HG03135 (cell line): ENCODE measurements around the gene MYH16.
"Not testable (repeated sequence)": the region's sequence is repeated elsewhere in the genome, so short reads cannot be mapped to it uniquely, and the experiment has no call there.

Experiments
- ATAC-seq: cut with Tn5 transposase; IDR thresholded peaks from one replicate; pipeline ENCODE4 v1.9.1; 2021; ENCODE audit warnings: mild to moderate bottlenecking, moderate library complexity; ENCODE audit not compliant: unreplicated experiment

MYH16 gene

DNA sequence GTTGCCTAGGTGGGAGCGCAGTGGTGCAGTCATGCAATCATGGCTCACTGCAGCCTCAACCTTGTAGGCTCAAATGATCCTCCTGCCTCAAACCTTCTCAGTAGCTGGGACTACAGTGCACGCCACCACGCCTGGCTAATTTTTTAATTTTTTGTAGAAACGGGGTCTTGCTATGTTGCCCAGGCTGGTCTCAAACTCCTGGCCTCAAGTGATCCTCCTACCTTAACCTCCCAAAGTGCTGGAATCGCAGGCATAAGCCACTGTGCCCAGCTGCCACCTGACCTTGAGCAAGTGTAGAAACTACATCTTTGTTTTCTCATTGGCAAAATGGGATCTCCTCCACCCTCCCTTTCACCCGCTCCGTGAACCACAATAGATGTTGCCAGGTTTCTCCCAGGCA, 15.0 kb upstream of the MYH16 start:
- no peak for ATAC-seq

DNA sequence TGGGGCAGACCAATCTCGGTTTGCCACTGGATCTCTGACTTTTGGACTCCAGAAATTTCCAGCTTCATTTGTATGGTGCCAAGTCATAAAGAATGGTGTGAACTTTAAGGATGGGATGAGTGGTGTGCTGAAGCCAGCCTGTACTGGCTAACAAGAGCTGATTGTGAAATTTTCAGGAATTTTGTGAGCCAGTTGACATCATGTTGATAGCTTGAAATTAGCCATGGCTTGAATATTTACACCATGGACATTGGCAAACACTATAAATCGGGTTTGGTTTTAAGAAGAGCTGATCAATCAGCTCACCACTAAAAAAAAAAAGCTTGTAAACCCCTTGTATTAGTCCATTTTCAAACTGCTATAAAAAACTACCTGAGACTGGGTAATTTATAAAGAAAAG, 14.1 kb upstream of the MYH16 start:
- ATAC-seq, result no peak

DNA sequence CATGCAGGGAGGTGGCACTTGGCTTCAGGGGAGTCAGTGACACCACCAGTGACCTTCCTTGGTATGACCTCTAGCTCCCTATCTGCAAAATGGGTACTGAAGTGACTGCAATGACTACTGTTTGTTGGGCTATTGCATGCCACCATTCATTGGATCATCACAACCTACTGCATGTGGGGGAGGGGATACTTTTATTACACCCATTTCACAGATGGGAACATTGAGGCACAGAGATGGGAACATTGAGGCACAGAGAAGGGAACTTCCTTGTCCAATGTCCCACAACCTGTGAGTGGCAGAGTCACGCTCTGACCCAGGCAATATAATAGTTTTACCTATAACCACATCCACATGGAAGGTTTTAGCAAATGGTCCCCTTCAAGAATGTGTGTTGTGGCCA, 12.2 kb upstream of the MYH16 start:
- ATAC-seq, result no peak

DNA sequence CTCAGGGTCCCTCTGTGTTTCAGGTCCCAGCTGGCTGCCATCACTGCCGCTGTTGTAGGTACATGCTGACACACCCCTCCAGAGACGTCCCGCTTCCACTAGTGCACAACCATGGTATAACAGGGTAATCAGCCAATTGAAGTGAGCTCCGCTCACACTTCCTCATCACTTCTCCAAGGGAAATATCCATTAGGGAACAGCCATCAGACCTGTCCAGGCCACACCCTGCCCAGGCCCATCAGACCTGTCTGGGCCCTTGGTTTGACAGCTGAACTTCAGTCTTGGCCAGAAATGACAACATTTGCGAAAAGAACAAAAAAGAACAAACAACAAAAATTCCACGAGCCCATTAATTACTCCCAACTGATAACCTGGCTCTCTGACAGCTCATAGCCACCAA, 11.0 kb upstream of the MYH16 start:
- ATAC-seq, result no peak

DNA sequence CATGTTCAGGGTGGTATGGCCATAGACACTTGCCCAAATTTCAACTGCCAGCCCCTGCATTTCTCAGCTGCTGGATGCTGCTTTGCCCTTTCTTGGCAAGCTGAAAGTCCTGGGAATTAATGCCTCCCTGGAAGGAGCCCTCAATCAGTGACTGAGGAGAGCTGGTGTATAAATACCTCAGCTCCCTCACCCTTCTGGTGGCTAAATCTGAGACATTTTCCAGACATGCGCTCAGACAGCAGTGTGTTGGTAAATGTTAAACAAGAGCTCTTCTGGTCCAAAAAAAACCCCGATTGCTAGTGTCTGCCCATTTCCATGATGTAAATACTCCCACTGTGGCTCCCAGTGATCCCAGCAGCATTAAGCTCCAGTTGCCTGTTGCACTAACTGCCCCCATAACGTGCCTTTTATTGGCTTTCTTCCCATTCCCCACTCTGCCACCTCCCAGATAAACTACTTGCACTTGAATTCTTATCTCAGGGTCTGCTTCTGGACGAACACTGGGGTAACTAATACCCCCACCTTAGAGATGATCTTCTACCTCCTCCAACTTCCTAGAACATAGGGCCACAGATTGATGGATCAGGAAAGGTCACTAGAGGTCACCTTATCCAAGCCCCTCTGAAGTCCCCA, 6.7 kb upstream of the MYH16 start:
- no peak for ATAC-seq

DNA sequence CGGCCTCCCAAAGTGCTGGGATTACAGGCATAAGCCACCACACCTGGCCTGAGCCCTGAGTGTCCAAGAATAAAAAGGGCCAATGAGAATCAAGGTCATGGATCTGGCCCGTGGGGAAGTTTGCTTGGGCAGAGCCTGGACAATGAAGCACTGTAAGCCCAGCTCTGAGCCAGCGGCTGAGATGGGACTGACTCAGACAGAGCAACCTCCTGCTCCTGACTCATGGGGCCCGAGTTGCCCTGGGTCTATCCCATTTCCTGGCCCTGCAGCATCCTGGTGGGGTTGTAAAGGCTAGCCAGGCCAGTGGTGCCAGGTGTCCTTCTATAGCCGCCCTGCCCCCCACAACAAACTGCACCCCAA, 5.2 kb upstream of the MYH16 start:
- ATAC-seq, result no peak

DNA sequence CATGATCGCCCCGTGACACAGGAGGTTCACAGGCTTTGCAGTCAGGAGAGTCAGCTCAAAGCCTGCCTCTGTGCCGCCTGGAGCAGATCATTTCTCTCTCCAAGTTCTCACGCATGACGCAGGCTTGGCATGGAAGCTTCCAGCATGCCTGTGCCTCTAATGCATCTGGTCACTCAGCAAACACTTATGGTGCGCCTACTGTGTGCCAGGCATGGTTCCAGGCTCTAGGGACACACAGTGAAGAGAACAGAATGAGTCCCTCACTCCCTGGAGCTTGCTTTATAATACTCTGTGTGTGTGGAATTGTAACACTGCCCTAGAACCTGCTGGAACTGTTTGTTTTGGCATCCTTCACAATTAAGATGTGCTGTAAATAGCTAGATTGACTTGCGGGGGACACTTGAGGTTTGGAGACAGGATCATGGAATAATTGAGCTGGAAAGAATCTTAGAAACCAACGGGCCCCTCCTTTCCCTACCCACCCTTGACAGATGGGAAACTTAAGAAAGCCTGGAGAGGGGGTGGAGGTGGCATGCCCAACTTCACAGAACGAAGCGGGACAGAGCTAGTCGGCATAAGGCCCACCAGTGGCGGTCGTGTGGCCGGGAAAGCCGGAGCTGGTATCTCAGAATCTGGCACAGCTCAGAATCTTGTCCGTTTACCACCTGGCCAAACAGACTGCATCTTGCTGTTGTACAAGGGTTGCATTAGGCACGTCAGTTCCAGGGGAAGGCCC, 4.6 kb upstream of the MYH16 start:
- no peak for ATAC-seq

DNA sequence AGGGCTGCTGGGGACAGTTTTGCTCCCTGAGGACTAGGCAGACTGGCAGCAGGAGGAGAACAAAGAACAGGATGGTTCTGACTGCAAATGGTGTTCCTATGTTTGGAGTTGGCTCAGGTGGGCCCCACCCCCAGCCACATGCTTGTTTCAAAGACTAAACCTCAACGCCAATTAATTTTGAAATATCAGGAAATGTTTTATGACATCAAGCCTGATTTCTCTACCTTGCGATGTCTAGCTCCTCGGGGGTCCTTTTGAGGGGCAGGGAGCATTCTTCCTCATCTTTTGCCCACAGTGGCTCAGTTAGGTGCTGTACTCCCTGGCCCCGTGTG, 4.1 kb upstream of the MYH16 start:
- ATAC-seq, result no peak

DNA sequence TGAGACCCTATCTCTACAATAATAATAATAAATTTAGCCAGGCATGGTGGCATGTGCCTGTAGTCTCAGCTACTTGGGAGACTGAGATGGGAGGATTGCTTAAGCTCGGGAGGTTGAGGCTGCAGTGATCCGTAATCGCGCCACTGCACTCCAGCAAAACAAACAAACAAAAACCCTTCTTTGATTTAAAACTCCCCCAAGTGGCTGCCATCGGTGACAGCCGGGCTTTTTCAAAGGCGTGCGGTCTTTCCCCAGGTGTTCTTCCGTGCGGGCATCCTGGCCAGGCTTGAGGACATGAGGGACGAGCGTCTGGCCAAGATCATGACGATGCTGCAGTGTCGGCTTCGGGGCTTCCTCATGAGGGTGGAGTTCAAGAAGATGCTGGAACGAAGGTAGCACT, 1.9 kb upstream of the MYH16 start:
- no peak for ATAC-seq

DNA sequence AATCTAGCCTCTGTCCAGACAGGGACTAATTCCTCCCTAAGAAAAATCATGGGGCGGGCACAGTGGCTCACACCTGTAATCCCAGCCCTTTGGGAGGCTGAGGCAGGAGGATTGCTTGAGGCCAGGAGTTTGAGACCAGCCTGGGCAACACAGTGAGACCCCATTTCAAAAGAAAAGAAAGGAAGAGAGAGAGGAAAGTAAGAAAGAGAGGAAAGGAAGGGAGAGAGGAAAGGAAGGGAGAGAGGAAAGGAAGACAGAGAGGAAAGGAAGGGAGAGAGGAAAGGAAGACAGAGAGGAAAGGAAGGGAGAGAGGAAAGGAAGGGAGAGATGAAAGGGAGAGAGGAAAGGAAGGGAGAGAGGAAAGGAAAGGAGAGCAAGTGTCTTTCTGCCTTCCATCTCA, 922 bp downstream of the MYH16 start:
- not testable (repeated sequence) for ATAC-seq

DNA sequence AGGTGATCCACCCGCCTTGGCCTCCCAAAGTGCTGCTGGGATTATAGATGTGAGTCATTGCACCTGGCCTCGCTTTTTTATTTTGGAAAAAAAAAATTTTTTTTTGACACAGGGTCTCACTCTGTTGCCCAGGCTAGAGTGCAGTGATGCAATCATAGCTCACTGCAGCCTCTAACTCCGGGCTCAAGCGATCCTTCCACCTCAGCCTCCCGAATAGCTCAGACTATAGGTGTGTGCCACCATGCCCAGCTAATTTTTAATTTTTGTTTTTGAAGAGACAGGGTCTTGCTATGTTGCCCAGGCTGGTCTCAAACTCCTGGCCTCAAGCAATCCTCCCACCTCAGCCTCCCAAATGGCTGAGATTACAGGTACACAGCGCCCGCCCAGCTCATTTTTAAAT, 2.3 kb downstream of the MYH16 start:
- ATAC-seq, result not testable (repeated sequence)

DNA sequence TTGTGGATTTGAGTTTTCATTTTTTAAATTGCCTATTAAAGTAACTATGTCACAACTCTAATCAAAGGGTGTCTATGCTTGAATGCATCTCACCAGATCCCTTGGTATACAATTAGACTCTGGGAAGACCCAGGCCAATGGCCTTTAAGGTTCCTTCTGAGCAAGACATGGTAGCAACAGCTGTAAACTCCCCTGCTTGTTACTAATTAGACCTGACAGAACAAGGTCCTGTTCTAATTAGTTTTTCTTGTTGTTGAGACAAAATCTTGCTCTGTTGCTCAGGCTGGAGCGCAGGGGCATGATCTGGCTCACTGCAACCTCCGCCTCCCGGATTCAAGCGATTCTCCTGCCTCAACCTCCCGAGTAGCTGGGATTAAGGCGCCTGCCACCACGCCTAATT, 2.9 kb downstream of the MYH16 start:
- ATAC-seq, result no peak

DNA sequence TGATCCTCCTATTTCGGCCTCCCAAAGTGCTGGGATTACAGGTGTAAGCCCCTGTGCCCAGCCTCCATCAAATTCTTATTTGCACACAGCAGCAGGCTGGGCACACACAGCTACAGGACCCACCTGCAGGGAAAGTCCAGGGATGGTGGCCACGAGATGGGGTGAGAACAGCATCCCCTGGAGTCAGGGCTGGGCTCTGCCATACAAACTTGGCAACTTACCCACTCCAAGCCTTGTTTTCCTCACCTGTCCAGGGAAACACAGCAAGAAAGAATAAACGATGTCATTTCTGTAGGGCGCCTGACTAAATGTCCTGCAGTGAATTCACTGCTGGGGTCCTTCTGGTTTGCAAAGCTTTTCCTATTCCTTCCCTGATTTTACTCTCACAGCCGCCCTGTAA, 5.5 kb downstream of the MYH16 start:
- ATAC-seq, result no peak

DNA sequence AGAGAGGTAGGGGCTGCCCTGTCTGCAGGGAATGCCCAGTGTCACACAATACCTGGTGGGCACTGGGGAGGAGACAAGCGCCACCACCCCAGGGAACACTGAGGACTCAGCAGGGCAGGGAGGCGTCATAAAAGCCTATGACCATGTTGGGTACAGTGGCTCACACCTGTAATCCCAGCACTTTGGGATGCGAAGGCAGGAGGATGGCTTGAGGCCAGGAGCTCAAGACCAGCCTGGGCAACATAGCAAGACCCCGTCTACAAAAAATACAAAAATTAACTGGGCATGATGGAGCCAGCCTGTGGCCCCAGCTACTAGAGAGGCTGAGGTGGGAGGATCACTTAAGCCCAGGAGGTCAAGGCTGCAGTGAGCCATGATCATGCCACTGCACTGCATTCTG, 11.5 kb downstream of the MYH16 start:
- not testable (repeated sequence) for ATAC-seq

DNA sequence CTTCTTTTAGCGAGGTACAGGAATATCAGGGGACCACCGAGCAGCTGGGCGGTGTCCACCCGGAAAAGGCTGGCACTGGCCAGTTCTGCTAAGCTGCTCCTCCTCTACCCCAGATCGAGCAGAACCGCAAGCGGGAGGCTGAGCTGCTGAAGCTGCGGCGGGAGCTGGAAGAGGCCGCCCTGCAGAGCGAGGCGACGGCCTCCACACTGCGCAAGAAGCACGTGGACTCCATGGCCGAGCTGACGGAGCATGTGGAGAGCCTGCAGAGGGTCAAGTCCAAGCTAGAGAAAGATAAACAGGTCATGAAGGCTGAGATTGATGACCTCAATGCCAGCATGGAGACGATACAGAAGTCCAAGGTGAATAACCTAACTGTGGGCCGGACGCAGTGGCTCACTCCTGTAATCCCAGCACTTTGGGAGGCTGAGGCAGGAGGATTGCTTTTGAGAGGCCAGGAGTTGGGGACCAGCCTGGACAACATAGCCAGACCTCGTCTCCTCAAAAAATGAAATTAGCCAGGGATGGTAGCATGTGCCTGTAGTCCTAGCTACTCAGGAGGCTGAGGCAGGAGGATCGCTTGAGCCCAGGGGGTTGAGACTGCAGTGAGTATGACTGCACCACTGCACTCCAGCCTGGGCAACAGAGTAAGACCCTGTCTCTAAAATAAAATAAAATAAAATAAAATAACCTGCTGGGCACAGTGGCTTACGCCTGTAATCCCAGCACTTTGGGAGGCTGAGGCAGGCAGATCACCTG, 15.3 kb downstream of the MYH16 start:
- no peak for ATAC-seq

DNA sequence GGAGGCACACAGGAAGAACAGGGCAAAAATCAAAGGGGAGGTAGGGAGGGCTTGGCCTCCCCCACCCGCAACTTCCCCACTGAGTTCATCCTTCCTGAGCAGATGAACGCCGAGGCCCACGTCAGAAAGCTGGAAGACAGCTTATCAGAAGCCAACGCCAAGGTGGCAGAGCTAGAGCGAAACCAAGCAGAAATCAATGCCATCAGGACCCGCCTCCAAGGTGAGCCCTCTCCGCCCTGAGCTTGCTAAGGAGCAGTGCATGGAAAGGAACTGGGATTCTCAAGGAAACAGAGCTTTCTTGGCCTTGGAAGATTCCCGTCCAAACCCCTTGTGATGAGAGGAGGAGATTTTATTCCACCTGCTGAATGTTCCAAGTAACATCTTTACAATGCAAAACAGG, 16.5 kb downstream of the MYH16 start:
- ATAC-seq, result no peak

DNA sequence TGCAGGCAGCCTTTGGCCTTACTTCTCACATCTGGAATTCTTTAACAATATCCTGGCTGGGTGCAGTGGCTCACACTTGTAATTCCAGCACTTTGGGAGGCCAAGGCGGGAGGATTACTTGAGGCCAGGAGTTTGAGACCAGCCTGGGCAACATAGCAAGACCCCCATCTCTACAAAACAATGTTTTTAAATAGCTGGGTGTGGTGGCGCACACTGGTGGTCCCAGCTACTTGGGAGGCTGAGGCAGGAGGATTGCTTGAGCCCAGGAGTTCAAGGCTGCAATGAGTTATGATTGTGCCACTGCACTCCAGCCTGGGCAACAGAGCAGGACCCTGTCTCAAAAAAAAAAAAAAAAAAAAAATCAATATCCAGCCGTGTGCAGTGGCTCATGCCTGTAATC, 17.5 kb downstream of the MYH16 start:
- not testable (repeated sequence) for ATAC-seq

DNA sequence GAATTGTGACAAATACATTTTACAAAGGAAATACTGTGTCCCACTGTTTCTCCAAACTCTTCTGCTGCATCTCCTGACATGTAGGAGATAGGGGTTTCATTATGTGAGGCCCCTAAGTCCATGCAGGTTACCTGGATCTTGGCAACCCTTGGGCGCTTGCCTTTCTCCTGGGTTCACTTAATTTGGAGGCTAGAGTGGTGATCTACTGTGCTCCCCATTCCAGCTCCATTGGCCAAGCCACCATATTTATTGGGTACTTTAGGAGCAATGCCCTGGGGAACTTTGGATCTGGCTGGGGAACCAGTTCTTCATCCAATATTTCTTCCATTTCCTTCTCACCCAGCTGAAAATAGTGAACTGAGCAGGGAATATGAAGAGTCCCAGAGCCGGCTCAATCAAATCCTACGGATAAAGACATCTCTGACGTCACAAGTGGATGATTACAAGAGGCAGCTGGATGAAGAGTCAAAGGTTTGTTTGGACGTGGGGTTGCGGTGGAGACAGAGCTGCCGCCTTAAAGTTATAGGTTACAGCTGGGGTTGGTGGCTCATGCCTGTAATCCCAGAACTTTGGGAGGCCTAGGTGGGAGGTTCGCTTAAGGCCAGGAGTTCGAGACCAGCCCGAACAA, 18.5 kb downstream of the MYH16 start:
- ATAC-seq, result no peak

DNA sequence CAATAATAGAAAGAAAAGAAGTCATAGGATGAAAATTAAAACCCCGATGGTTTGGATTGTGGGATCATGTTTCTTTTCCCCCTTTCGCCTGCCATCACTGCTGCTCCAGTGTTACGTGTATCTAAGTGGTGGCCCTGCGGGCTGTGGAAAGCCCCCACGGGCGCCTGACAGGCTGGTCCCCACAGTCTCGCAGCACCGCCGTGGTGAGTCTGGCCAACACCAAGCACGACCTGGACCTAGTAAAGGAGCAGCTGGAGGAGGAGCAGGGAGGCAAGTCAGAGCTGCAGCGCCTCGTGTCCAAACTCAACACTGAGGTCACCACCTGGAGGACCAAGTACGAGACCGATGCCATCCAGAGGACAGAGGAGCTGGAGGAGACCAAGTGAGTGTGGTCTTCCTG, 19.5 kb downstream of the MYH16 start:
- no peak for ATAC-seq

DNA sequence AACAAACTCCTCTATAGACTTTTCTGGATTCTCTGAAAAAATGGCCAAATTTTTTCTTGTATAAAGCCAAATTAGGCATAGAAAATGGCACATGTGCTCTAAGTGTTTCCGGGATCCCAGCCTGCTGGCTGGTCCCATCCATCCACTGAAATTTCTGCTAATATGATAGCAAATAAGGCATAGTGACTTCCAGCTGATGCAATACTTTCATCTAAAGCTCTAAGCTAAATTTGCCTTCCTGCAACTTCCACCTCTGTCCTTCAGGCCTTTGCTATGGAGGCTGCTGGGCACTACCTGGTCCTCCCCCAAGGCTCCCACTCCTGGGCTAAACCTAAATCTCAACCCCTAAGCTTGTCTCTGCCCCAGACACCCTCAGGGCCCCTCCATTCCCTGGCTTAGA, 20.5 kb downstream of the MYH16 start:
- ATAC-seq, result no peak

DNA sequence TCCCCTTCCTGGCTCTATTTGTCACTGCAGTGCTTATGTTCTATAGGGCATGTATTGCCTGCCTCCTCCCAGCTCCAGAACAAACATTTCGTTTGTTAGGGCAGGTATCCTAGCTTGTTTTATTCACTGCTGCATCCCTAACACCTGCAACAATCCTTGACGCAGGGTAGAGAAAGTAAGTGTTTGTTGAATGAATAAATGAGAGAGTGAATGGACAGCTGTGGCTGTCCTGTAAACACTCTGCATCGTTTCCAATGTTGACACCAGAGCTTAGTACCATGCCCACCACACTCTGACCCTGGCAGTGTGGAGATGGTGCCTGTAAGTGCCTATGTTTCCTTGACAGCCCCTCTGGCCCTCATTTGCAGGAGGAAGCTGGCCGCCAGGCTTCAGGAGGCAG, 21.0 kb downstream of the MYH16 start:
- no peak for ATAC-seq

DNA sequence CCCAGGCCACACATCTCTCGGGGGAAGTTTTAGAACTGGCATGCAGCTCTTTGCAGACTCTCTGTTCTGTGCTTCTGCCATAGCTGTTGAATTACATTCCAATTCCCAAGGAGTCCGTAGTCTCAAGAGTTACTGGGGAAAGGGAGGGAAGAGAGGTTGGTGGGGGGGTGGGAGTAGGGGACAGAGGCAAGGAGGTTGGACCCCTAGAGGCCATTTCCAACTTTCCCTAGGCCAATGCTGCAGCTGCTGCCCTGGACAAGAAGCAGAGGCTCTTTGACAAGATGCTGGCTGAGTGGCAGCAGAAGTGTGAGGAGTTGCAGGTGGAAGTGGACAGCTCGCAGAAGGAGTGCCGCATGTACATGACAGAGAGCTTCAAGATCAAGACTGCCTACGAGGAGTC, 23.8 kb downstream of the MYH16 start:
- no peak for ATAC-seq
